HG02884 (cell line): ENCODE results near the gene LRFN5.
"Not testable (repeated sequence)": the region's sequence is repeated elsewhere in the genome, so short reads cannot be mapped to it uniquely, and the experiment has no call there.

Source experiments
- ATAC-seq: cut with Tn5 transposase; IDR thresholded peaks from one replicate; pipeline ENCODE4 v1.9.1; 2021; ENCODE audit warnings: mild to moderate bottlenecking, moderate library complexity; ENCODE audit not compliant: unreplicated experiment

Gene LRFN5

DNA sequence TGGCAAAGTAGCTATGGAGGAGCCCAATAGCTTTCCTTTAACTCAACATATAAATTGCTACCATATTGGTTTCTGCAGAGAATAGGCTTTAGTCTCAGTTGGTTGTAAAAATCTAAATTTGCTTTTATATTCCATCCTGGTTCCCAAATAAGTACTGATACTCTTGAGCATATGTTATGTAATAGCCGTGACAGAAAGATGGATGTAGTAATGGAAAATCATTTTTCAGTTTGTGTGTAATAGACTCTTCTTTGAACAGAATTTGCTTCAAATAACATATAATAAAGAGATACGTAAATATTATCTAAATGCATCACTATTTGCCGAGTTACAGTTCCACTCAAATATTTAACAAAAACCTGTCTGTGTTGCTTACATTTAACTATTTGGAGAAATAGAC is 271.6 kb downstream of the LRFN5 start:
- ATAC-seq, result no peak

DNA sequence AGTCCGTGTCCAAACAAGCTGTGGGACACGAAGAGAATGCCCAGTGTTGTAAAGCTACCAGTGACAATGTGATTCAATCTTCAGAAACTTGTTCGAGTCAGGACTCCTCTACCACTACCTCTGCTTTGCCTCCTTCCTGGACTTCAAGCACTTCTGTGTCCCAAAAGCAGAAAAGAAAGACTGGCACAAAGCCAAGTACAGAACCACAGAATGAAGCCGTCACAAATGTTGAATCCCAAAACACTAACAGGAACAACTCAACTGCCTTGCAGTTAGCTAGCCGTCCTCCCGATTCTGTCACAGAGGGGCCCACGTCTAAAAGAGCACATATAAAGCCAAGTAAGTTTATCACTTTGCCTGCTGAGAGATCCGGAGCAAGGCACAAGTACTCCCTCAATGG is 284.9 kb downstream of the LRFN5 start:
- ATAC-seq, result no peak

DNA sequence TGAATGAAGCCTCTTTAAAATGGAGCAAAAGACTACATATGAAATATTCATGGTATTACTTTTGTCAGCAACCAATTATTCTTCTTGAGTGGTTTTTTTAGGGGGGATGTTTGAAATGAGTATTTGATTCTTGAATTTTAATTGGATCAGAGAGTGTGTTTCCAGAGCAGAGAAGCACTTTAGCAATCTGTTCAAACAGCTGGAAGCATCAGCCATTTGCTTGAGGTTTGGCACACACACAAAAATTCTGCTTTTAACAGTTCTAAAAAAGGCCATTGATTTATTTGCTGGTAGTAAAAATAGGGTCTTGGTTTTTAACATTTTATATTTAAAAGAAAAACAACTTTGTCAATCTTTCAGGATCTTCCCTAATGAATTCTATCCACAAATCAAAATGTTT is 292.7 kb downstream of the LRFN5 start:
- ATAC-seq, result no peak

DNA sequence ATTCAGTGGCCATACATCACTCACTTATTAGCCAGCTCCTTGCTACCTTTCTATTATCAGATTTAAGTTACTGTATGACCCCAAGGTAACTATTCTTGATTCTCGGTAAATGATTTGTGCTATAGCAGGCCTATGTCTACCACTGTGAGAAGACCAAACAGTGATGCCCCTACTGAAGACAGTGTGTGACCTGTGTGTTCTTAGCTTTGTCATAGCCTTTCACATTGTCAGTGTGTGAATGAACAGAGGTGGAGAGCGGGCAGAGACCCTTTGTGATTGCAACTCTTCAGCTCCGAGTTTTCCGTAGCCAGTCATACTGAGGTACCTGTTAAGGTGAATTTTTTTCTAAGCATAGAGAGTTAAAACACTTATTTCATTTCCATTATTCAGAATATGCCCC is 294.0 kb downstream of the LRFN5 start:
- no peak for ATAC-seq

DNA sequence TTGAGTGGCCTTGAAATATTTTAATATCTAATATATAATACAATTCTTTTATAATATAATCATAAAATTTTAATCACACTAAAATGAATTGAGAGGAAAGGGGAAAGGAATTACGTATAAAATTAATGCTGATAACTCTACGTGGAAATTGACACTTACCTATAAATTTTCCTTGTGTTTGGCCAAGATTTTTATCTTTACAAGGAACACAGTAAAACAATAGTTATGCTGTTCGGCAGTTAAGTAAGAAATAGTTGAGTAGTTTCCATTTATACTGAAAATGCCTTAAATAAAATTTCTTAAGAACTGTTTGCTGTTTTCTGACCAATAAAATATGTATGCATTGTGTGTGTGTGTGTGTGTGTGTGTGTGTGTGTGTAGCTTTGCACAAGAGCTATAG is 294.4 kb downstream of the LRFN5 start:
- no peak for ATAC-seq

DNA sequence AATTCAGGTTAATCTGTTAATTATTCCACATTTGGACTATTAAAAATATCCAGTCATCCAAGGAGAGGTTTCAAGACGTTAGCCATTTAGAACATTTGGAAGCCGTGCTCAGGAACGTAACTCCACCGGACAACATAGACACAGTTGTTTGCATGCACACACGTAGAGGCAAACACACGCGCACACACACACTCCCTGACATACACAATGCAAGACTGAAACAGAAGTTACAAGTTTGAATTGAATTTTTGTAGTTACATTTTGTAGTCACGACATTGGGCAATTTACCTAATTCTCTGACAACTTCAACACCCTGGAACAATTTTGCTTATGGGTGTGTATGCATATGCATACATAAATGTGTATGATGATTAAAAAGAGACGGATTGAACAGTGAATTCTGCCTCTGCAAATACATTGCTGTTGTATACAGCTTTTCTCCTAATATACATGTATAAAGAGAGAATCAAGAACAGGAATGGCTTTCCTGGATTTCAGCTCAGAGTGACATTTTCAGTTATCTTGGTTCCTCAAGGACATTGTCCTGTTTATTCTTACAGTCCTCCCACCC is 298.8 kb downstream of the LRFN5 start:
- no peak for ATAC-seq

DNA sequence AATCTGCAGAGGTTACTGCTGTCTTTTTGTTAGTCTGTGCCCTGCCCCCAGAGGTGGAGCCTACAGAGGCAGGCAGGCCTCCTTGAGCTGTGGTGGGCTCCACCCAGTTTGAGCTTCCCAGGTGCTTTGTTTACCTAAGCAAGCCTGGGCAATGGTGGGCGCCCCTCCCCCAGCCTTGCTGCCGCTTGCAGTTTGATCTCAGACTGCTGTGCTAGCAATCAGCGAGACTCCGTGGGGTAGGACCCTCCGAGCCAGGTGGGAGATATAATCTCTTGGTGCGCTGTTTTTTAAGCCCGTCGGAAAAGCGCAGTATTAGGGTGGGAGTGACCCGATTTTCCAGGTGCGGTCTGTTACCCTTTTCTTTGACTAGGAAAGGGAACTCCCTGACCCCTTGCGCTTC is 304.5 kb downstream of the LRFN5 start:
- ATAC-seq, result not testable (repeated sequence)

DNA sequence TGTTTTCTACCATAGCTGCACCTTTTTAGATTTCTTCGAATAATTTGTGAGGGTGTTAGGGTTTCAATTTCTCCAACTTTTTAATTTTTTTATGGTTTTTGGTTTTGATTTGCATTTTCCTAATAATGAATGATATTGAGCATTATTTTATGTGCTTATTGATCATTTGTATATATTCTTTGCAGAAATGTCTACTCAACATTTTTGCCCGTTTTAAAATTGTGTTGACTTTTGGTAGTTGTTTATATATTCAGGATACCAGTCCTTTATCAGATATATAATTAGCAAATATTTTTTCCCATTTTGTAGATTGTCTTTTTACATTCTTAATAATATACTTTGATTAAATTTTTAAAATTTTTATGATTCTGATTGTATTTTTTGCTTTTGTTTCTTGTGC is 306.7 kb downstream of the LRFN5 start:
- ATAC-seq, result no peak

DNA sequence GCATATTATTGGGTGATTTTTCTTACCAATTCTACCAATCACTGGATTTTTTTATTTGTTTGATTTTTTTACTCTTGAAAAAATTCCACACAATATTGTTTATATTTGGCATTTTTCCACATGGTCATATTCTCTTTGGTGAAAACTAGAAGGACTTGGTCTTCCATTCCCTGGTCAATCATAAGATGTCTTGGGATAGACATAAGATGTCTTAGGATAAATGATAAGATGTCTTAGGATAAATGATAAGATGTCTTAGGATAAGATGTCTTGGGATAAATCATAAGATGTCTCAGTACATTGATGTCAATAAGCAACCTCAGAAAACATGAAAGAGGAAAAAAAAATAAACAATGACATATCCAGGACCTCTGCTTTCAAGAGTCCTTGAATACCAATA is 309.1 kb downstream of the LRFN5 start:
- ATAC-seq, result no peak

DNA sequence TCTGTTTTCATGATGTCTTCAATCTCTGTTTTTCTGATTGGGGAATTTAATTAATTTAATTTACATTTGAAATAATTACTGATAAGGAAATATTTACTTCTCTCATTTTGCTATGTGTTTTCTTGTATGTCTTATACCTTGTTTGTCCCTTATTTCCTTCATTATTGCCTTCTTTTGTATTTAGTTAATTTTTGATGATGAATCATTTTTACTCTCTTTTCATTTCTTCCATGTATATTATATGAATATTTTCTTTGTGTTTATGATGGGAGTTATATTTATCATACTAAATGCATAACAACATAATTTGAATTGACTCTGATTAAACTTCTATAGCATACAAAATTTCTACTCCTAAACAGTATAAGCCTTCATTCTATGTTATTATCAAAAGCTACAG is 309.6 kb downstream of the LRFN5 start:
- no peak for ATAC-seq

DNA sequence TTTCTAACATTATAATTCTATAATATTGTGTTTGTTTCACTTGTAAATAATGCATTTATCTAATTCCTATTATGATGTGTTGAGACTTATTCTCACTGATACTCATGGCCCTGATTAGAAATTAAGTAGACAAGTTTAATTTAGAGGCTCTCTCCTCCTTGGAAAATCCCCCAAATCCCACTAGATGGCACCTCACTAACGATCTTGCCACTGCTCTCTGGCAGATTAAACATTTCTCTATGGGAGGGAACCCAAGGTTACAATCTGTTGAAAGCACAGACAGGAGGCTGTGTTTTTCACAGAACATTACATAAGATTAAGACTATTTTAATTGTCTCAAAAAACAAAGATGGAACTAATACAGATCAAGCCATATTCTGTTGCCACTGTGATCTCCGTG is 318.7 kb downstream of the LRFN5 start:
- no peak for ATAC-seq

DNA sequence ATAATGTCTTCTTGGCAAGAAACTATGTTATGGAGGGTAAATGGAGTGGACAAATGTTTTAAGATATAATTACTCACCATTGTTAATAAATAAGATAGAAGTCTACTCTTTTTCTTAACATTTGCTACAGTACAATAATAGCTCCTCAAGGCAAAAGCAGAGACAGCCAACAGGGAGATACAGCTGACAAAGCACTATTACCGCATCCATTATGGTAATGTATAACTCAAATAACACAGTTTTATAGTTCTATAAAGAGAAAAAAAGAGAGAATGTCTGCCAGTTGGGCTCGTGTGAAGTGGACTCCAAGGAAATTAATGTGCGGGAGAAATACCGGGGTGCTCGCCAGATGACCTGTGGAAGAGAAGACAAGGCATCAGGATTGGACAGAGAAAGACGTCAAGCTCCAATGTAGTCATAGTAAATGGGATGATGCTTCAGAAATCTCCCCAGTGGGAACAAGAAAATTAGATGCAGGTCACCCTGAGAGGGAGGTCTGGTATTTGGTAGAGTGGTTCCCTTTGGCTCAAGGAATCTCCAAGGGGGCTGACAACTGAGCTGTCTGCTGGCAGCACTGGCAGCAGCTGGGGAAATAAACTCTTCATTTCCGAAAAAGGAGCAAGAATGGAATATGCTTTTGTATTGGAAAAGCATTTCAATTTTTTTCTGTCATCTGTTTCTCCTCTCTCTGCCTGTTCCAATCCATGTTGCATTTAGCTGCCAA is 343.9 kb downstream of the LRFN5 start:
- ATAC-seq, result no peak
